GM12878 (cell line): ENCODE results near the gene BRINP2. TPM values are rescaled to one million over a fixed set of nuclear protein-coding genes. Genes with fewer than 3 reads are reported as not detected.

Experiments used
- ATAC-seq: fragments of 200-7000 bp; cut with Tn5 transposase; 3 replicates; pipeline ENCODE4 v1.9.1; 2020; ENCODE audit warnings: mild to moderate bottlenecking, moderate library complexity
- BruUV-seq: library from RNA; stranded (reverse); fragments of 400-500 nt; replicated peaks from 2 replicates; lab custom pipeline; 2021; lab: Mats Ljungman, UMichigan
- CTCF ChIA-PET: fragments of 300-600 bp; sonication (Branson Sonifier 250); formaldehyde crosslinking; extraction: SDS; loops from one replicate; lab custom pipeline; 2021; ENCODE audit warnings: inconsistent platforms; lab: Yijun Ruan, JAX
- POLR2A ChIA-PET: fragments of 350-600 bp; formaldehyde crosslinking; extraction: SDS; loops from one replicate; lab custom pipeline; 2021; ENCODE audit warnings: inconsistent platforms; lab: Charles Lee
- RAD21 ChIA-PET: fragments of 300-600 bp; sonication (Branson Sonifier 250); formaldehyde crosslinking; loops from one replicate; lab custom pipeline; 2023; ENCODE audit warnings: antibody characterized with exemption; ENCODE audit not compliant: unreplicated experiment; lab: Charles Lee
- SMC1A ChIA-PET: fragments of 300-600 bp; sonication (Branson Sonifier 250); formaldehyde crosslinking; loops from one replicate; lab custom pipeline; 2023; ENCODE audit not compliant: unreplicated experiment, uncharacterized antibody; lab: Charles Lee
- DNase-seq: peaks from one replicate; pipeline ENCODE4 v3.0.0-alpha.2; 2011; ENCODE audit warnings: low read depth, low spot score
- FAIRE-seq: peaks from 3 replicates; lab custom pipeline; 2011; peaks lifted over from hg19 to GRCh38; lab: Jason Lieb, UNC
- H2AFZ ChIP-seq: 2 replicates; pipeline ENCODE4 v1.6.0; 2011; ENCODE audit warnings: low read depth, low read length, control low read depth; ENCODE audit not compliant: control insufficient read depth
- H3K27ac ChIP-seq: 2 replicates; pipeline ENCODE4 v1.5.1; 2011; ENCODE audit warnings: control low read depth; ENCODE audit not compliant: control insufficient read depth, insufficient read depth
- H3K27me3 ChIP-seq, 2 experiments: replicated peaks in 1 of 2; 2 replicates each; pipeline versions ENCODE4 v1.6.0 to v1.6.1; 2011; ENCODE audit warnings: low read length in 1 of 2; ENCODE audit not compliant: control insufficient read depth in 2 of 2, insufficient read depth in 2 of 2
- H3K36me3 ChIP-seq, 2 experiments: 2 replicates each; pipeline ENCODE4 v1.5.1; 2011; ENCODE audit warnings: low read length in 1 of 2; ENCODE audit not compliant: control insufficient read depth in 2 of 2, insufficient read depth in 2 of 2
- H3K4me1 ChIP-seq: 2 replicates; pipeline ENCODE4 v1.6.1; 2011; ENCODE audit warnings: mild to moderate bottlenecking, low read length, moderate library complexity, mixed read lengths; ENCODE audit not compliant: control insufficient read depth, insufficient read depth
- H3K4me2 ChIP-seq: 2 replicates; pipeline ENCODE4 v1.6.0; 2011; ENCODE audit warnings: control low read depth; ENCODE audit not compliant: control insufficient read depth, insufficient read depth
- H3K4me3 ChIP-seq: fragments of 200-600 bp; sonication (generic); 2 replicates; pipeline ENCODE4 v1.5.1; 2016
- H3K79me2 ChIP-seq: 2 replicates; pipeline ENCODE4 v1.6.0; 2011; ENCODE audit warnings: low read length; ENCODE audit not compliant: control insufficient read depth, insufficient read depth
- H3K9ac ChIP-seq: 2 replicates; pipeline ENCODE4 v1.8.0; 2011; ENCODE audit warnings: low read length, control low read depth, mixed read lengths; ENCODE audit not compliant: control insufficient read depth, insufficient read depth
- H3K9me3 ChIP-seq: replicated peaks from 3 replicates; pipeline ENCODE4 v1.5.1; 2011; ENCODE audit warnings: mild to moderate bottlenecking, low read length; ENCODE audit not compliant: control insufficient read depth, insufficient read depth
- H4K20me1 ChIP-seq: 2 replicates; pipeline ENCODE4 v1.6.0; 2011; ENCODE audit not compliant: control insufficient read depth, insufficient read depth
- CHD2 ChIP-seq: IDR thresholded peaks from 2 replicates; pipeline ENCODE4 v1.6.1; 2011; ENCODE audit warnings: low read depth, low read length, improper control_type of control experiment, borderline replicate concordance
- FOS ChIP-seq: IDR thresholded peaks from 3 replicates; pipeline ENCODE4 v1.6.1; 2011; ENCODE audit warnings: borderline replicate concordance; ENCODE audit not compliant: insufficient read length; ENCODE audit errors: extremely low read depth
- FOXM1 ChIP-seq: IDR thresholded peaks from 2 replicates; pipeline ENCODE4 v1.6.1; 2012; ENCODE audit warnings: low read depth, mild to moderate bottlenecking, inconsistent platforms, low read length, moderate library complexity
- IKZF2 ChIP-seq, 2 experiments: fragments of 450-650 bp; IDR thresholded peaks; 2 replicates each; pipeline ENCODE4 v1.6.1; 2017; ENCODE audit warnings: mild to moderate bottlenecking in 2 of 2, moderate library complexity in 2 of 2
- NR2C2 ChIP-seq: IDR thresholded peaks from 2 replicates; pipeline ENCODE4 v1.6.1; 2011; ENCODE audit warnings: borderline replicate concordance, low read depth; ENCODE audit not compliant: control insufficient read depth, insufficient read length
- SPI1 ChIP-seq: IDR thresholded peaks from 2 replicates; pipeline ENCODE4 v1.6.1; 2011; ENCODE audit warnings: low read depth, mild to moderate bottlenecking, low read length, moderate library complexity, borderline replicate concordance; ENCODE audit not compliant: insufficient read depth
- WGBS: methylation state at CpG from one replicate; pipeline ENCODE4 v1.1.6; 2016; ENCODE audit warnings: low lambda C conversion rate; ENCODE audit not compliant: insufficient replicate concordance, insufficient coverage; ENCODE audit errors: missing lambda C conversion rate; 5-methylcytosine and 5-hydroxymethylcytosine counted together
- in situ Hi-C: fragments of 300-500 bp; cut with MboI; formaldehyde crosslinking; loops from 9 replicates; pipeline ENCODE4 v1.14.3; 2018; ENCODE audit warnings: mixed read lengths
- intact Hi-C: fragments of 100-400 bp; cut with micrococcal nuclease; formaldehyde crosslinking; loops from one replicate; pipeline ENCODE4 v1.14.2; 2022; ENCODE audit not compliant: unreplicated experiment
- polyA plus RNA-seq, 11 experiments: library from polyadenylated mRNA; depleted of rRNA in 4 of 11; unstranded in 6 of 11; stranded (reverse) in 5 of 11; fragments of >200 nt; fragmentation: Nextera tagmentation in 4 of 11; fragmentation: Illumina TruSeq in 1 of 11; extraction: Ambion mirVana in 4 of 11; extraction: Trizol in 1 of 11; gene quantifications; 1 replicate in 1 of 11; 2 replicates in 10 of 11; pipeline versions ENCODE4 v1.2.1 to v1.2.3, GENCODE V29; 2011 to 2016; ENCODE audit warnings: inconsistent platforms in 2 of 11, missing spikeins in 2 of 11, low read depth in 1 of 11
- total RNA-seq, 4 experiments: library from RNA; depleted of rRNA in 3 of 4; stranded (reverse); fragments of >200 nt in 3 of 4; fragmentation: Illumina TruSeq in 1 of 4; extraction: Trizol in 1 of 4; gene quantifications; 2 replicates each; pipeline versions ENCODE4 v1.2.1 to v1.2.3, GENCODE V29; 2013 to 2021

The BRINP2 gene
- total and polyA plus RNA-seq, 10 of the 15 experiments (the other 5 are each of a cell fraction or from before 2014, with no cell fraction given), result 0.03 TPM; not detected in 9

DNA sequence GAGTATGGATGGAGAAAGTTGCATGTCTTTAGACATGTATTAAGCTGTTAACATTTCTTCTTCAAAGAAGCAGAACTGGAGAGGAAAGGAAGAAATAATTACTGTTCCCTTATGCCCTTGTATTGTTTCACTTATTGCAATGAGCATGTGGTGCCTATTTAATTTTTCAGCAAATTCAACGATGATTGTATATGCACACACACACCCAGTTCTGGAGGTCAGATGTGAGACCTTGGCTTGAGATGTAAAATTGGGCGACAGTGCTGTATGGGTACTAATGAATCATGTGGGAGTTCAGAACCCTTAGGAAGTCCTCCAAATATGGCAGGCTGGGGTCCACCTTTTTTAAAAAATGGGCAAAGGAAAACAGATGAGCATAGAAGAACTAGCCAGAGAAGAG lies 27.5 kb downstream of the BRINP2 start:
- ATAC-seq, result no peak

DNA sequence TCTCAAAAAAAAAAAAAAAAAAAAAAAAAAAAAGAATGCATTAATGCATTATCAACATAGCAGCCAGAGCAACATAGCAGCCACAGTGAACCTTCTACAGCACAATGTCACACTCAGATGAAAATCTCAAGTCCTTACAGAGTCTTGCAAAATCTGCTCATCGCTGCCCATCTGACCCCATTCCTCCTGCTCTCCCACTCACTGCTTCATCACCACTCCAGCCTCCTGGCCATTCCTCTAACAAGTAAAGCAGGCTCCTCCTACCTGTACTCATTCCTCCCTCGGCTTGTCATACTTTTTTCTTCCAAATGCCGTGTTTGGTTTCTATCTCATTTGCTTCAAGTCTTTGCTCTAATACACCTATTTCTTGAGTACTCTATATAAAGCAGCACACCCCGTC lies 29.5 kb downstream of the BRINP2 start:
- FAIRE-seq, result no peak
- Histone ChIP-seq H3K27ac (no peak overlapping the region), H3K4me1 (no peaks in the 10 kb centered on the region), H3K27me3 (no peaks in the 10 kb centered on the region), H3K9me3 (no peaks in the 10 kb centered on the region), H3K36me3 (no peaks in the 10 kb centered on the region)
- in situ Hi-C loops, result no loop called here
- WGBS, result 19% methylated on average over 4 of the region's 4 CpGs
- no TSS peak for BruUV-seq
- CTCF ChIA-PET, result no interaction called here
- POLR2A ChIA-PET, result no interaction called here
- TF ChIP-seq IKZF2 (IDR thresholded peaks at IDR 0.05) (no peak), FOXM1 (no peak), NR2C2 (no peak)
- TF ChIP-seq, all 136 proteins: peak for 0
- Histone ChIP-seq H3K4me3 (no peak overlapping the region), H3K4me2 (no peak overlapping the region), H3K9ac (no peak overlapping the region), H3K79me2 (no peaks in the 10 kb centered on the region), H2AFZ (no peak overlapping the region), H4K20me1 (no peaks in the 10 kb centered on the region)
- intact Hi-C loops, result no loop called here
- RAD21 ChIA-PET, result no interaction called here
- SMC1A ChIA-PET, result interaction anchor here (0.6 kb wide), 1 partner anchor 18 kb away, joined by 3 read pairs; no protein-coding TSS in a partner anchor
- no peak for ATAC-seq
- no peak for DNase-seq

More for the DNA sequence above, 27.5 kb downstream of the BRINP2 start:
- ChIA-PET POLR2A (no interaction called here), SMC1A (no interaction called here), CTCF (no interaction called here), RAD21 (no interaction called here)
- H4K20me1 ChIP-seq, result no peaks in the 10 kb centered on the region
- no peak for DNase-seq
- TF ChIP-seq SPI1, result no peak
- no peak for TF ChIP-seq FOS
- no peak for TF ChIP-seq CHD2
- H3K9ac ChIP-seq, result no peak overlapping the region
- in situ Hi-C loops, result no loop called here
- WGBS, result 0% methylated on average over 2 of the region's 2 CpGs
- no peak for FAIRE-seq
- H3K27ac ChIP-seq, result no peak overlapping the region
- no peaks in the 10 kb centered on the region for H3K9me3 ChIP-seq
- no peaks in the 10 kb centered on the region for H3K79me2 ChIP-seq
- H3K4me1 ChIP-seq, result no peaks in the 10 kb centered on the region
- H3K36me3 ChIP-seq, result no peaks in the 10 kb centered on the region
- H3K4me3 ChIP-seq, result no peak overlapping the region
- H3K4me2 ChIP-seq, result no peak overlapping the region
- no peaks in the 10 kb centered on the region for H3K27me3 ChIP-seq
- intact Hi-C loops, result no loop called here
- BruUV-seq, result no TSS peak
- no peak overlapping the region for H2AFZ ChIP-seq
